Measurements from ENCODE around the gene COL18A1. TPM values are rescaled to one million over a fixed set of nuclear protein-coding genes. Genes with fewer than 3 reads are reported as not detected.

Gene COL18A1
- polyA plus RNA-seq, 1 of the 3 experiments (the other 2 are of a cell fraction), result 118 TPM

GRCh38 chr21:45423968-45424853, 19.2 kb downstream of the COL18A1 start (continued):
- TF ChIP-seq, protein P1, sequence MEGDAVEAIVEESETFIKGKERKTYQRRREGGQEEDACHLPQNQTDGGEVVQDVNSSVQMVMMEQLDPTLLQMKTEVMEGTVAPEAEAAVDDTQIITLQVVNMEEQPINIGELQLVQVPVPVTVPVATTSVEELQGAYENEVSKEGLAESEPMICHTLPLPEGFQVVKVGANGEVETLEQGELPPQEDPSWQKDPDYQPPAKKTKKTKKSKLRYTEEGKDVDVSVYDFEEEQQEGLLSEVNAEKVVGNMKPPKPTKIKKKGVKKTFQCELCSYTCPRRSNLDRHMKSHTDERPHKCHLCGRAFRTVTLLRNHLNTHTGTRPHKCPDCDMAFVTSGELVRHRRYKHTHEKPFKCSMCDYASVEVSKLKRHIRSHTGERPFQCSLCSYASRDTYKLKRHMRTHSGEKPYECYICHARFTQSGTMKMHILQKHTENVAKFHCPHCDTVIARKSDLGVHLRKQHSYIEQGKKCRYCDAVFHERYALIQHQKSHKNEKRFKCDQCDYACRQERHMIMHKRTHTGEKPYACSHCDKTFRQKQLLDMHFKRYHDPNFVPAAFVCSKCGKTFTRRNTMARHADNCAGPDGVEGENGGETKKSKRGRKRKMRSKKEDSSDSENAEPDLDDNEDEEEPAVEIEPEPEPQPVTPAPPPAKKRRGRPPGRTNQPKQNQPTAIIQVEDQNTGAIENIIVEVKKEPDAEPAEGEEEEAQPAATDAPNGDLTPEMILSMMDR (IDR thresholded peaks at IDR 0.05), result no peak
- TF ChIP-seq SMC3 (IDR thresholded peaks at IDR 0.05; ENCODE audit: low read depth, low read length) (no peak), POLR2AphosphoS5 (IDR thresholded peaks at IDR 0.05; ENCODE audit: low read depth, low read length) (no peak), FOXM1 (IDR thresholded peaks at IDR 0.05; ENCODE audit: low read depth) (no peak), RXRA (IDR thresholded peaks at IDR 0.05; ENCODE audit: borderline replicate concordance, low read depth) (no peak), RFX5 (IDR thresholded peaks at IDR 0.05; ENCODE audit: low read length) (no peak)

GRCh38 chr21:45424854-45425795, 20.2 kb downstream of the COL18A1 start:
- Histone ChIP-seq H3K4me3 (ENCODE audit: low read depth in 2 of 2, low read length in 1 of 2) (no peak overlapping the region), H3K27me3 (ENCODE audit: insufficient read depth) (no peaks in the 10 kb centered on the region), H3K4me1 (ENCODE audit: control insufficient read depth in 1 of 2, insufficient read depth in 2 of 2, low read depth in 1 of 2, low read length in 1 of 2) (peaks cover 12 to 16% of the 10 kb centered on the region in 2 experiments; a peak in 2 of 4 replicates), H3K27ac (ENCODE audit: low read depth in 2 of 2, low read length in 1 of 2) (no peak overlapping the region), H3K9me3 (no peaks in the 10 kb centered on the region), H3K79me2 (ENCODE audit: insufficient read depth) (peaks cover 91% of the 10 kb centered on the region), H3F3A (replicated peaks; ENCODE audit: insufficient read depth) (no peaks in the 10 kb centered on the region), H3K4me2 (no peak overlapping the region), H3K9ac (no peak overlapping the region), H3K36me3 (replicated peaks in 1 of 2; ENCODE audit: control insufficient read depth in 1 of 2, insufficient read depth in 2 of 2, low read length in 1 of 2) (no peaks in the 10 kb centered on the region), H2AFZ (ENCODE audit: low read depth) (no peak overlapping the region), H3K9me2 (no peaks in the 10 kb centered on the region), H4K20me1 (ENCODE audit: insufficient read depth) (peaks cover 95% of the 10 kb centered on the region)
- no peak for DNase-seq
- WGBS (ENCODE audit: low lambda C conversion rate), result 98% methylated on average over 22 of the region's 37 CpGs
- ChIA-PET CTCF (interaction anchor here (1.0 kb wide), 1 partner anchor 285 kb away, joined by 3 read pairs; no protein-coding TSS in a partner anchor), POLR2A (no interaction called here)
- TF ChIP-seq EZH2phosphoT487 (IDR thresholded peaks at IDR 0.05; ENCODE audit: borderline replicate concordance, low read depth) (no peak), NFIC (IDR thresholded peaks at IDR 0.05; ENCODE audit: borderline replicate concordance) (no peak), MEF2A (IDR thresholded peaks at IDR 0.05; ENCODE audit: borderline replicate concordance, low read depth) (no peak), GABPA (IDR thresholded peaks at IDR 0.05; ENCODE audit: low read depth) (no peak), RXRA (IDR thresholded peaks at IDR 0.05; ENCODE audit: borderline replicate concordance, low read depth) (no peak), GATA2 (CRISPR knock-in tag; IDR thresholded peaks at IDR 0.05) (no peak), RAD21 (IDR thresholded peaks at IDR 0.05; ENCODE audit: low read length) (no peak)
